HuH-7 (cell line): ENCODE measurements around the gene MUC20.

Experiments used
- DNase-seq: peaks from one replicate; pipeline ENCODE4 v3.0.0; 2011; ENCODE audit warnings: low spot score

The MUC20 gene

DNA sequence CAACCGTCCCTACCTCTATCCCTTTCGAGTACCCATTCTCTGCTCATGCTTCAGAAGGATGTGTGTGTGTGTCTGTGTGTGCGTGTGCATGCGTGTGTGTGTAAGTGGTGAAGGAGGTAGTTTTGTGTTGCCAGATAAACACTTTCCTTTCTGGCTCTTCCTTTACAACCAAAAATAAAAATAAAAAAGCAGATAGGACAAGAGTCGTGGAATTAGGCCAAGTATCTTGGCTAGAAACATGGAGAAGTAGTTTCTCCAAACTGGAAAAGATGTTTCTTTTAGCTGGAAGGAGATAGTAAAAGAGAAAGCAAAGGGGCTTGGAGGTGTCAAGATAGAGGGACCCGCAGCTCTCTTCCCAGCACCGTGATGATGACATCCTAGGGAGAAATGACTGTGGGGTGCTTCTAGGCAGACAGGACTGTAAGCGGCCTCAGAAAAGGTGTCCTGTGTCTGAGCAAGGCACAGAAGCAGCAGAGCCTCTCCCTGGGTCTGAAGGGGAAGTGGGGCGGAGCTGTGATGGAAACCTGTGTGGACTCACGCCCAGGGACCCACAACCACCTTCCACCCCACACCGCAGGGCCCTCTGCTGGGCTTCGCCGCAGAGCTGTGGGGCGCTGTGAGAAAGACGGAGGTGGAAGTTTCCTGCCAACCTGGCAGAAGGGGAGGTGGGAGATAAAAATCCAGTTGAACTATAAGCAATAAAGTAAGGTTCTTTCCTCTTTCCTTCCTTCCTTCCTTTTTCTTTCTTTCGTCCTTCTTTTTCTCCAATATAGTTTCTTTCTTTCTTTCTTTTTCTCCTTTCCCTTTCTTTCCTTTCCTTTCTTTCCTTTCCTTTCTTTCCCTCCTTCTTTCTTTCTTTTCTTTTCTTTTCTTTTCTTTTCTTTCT lies 35.3 kb downstream of the MUC20 start:
- no peak for DNase-seq

GRCh38 chr3:195757438-195757770 lies 36.6 kb downstream of the MUC20 start:
- DNase-seq: no peak

- DNase-seq: no peak
Observed at GRCh38 chr3:195757827-195758226, 37.0 kb downstream of the MUC20 start.

DNA sequence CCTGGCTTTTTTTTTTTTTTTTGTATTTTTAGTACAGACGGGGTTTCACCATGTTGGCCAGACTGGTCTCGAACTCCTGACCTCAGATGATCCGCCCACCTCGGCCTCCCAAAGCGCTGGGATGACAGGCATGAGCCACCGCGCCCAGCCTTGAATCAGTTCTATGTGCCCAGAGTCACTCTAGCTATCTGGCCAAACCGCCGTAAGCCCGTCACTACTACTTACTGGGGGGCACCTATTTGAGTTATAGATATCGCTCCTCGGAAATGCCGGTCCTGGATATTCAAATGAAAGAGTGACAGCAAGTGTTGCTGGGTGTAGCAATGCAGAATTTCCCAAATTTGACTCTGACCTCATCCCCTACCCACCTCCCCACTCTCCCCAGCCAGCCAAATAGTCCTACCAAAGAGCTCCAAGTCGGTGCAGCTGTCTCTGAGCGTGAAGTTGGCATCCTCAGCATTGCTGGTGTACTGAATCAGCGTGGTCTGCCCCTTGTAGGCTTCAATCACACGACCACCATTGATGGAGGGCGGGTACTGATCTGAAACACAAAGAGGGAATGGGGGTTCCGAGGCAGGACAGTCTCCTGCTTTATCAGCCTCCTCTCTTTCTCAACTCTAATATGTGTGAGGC lies 38.1 kb downstream of the MUC20 start:
- DNase-seq: no peak

GRCh38 chr3:195760345-195761122 lies 39.8 kb downstream of the MUC20 start:
- no peak for DNase-seq

DNA sequence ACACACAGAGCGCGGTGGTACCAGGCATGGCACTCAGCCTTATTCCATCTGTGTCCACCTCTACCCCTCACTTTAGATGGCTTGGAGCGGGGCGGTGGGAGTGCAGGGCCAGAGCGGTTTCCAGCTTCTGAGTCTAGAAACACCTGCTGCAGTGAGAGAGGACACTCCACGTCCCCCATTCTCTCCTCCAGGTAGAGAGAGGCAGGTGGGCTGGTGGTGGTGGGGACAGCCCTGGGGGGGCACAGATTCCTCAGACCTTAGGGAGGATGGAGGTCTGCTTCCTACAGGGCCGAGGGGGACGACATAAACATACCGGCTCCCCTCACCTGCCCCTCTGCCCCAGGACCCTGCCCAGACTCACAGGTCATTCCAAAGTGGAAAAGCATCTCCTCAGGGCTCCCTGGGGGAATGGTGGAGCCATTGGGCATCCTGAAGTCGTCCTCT lies 40.4 kb downstream of the MUC20 start:
- no peak for DNase-seq

DNA sequence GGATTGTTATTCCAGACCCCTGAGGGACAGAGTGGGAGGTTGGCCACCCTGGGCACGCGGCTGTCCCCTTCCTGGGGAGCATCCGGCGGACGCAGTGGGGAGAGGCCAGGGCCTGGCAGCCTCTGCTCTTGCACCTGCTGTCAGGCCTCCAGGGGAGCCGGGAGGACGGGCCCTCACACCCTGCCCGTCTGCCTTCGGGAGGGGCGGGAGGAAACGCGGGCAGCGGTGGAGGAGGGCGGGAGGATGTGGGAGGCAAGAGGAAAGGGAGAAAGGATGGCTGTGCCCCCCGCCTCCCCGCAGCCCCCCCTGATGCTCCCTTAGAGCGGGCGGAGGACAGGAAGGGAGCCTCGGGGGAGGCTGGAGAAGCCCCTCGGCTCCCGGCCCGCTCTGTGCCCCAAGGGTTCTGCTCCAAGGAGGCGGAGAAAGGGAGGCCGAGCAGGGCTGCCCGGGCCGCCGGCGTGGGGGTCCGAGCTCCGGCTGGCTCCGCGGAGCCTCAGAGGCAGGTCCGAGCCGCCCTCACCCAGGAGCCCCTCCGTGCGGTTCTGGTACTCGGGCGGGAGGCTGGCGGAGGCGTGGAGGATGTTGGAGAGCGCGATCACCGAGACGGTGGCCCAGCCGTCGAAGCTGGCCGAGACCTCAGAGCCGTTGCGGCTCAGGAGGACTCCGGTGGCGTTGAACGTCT lies 40.9 kb downstream of the MUC20 start:
- no peak for DNase-seq

- no peak for DNase-seq
Observed at GRCh38 chr3:195762249-195762585, 41.4 kb downstream of the MUC20 start.

DNA sequence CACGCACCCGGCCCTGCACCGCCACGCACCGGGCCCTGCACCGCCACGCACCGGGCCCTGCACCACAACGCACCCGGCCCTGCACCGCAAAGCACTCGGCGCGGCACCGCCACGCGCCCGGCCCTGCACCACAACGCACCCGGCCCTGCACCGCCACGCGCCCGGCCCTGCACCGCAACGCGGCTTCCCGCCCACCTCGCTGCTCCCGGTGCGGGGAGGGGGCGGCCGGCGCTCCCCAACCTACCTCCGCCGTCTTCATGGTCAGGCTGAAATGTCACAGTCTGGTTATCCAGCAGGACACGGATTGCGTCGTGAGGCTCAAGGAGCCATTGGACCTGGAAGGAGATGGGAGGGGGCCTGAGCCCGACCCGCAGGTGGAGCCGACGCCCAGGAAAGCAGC lies 41.8 kb downstream of the MUC20 start:
- no peak for DNase-seq

GRCh38 chr3:195763076-195763830 lies 42.5 kb downstream of the MUC20 start:
- no peak for DNase-seq

- DNase-seq: no peak
Observed at GRCh38 chr3:195763843-195764825, 43.4 kb downstream of the MUC20 start.

DNA sequence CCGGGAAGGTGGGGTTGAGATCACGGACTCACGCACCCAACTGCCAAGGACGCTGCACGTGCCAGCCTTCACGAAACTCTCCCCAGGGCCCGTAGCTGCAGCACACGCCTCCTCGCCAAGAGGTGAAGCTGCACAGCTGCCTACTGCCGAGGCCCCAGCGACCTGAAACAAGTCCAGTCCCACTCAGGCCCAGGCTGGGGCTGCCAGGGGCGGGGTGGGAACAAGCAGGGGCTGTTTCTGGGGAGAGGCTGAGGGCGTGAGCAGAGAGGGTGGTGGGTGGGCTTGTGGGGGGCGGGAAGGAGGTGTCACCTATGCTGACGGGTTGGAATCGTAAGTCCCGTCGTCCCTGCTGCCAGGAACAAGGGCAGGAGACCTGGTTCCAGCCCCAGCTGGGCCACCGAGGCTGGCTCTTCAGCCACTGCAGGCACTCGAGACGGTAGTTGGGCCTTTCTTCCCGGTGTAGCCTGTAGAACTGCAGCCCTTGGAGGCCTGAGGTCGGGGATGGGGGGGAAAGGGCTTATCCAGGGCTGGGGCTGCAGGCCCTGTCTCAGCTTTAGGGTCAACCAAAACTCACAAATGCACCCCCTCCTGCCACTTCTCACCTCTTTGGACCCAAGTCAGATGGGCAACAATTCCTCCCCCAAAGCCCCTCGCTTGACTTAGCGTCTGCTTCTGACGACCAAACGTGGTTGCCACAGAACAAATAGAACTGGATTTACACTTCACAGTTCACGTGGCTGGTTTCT lies 44.4 kb downstream of the MUC20 start:
- no peak for DNase-seq

DNA sequence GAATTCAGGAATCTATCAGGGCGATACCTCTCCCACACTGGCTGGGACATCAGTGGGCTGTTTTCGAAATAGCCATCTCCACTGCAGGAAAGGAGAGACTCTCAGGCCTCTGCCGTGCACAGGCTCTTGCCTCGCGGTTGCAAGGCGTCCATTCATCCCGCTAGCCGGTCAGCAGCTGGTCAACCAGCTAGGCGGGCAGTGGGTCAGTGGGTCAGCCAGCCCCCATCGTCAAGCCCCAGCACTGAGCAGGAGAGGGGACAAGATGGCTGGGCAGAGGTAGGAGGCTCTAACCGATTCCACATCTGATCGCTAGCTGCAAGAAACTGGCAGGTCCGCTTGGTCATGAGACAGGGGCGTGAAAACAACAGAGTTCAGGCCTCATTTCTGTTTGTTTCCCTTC lies 45.9 kb downstream of the MUC20 start:
- DNase-seq: no peak

DNA sequence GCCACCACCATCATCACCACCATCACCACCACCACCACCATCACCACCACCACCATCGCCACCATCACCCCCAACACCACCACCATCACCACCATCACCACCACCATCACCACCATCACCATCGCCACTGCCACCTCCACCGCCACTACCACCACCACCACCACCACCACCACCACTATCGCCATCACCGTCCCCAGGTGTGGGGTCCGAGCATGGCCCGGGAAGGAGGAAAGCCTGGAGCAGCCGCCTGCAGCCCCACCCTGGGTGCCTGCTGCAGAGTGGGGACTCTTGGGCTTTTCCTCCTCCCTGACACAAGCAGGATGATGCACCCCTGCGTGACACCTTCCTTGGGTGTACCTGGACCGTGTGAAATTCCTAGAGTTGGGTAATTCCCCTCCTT lies 47.0 kb downstream of the MUC20 start:
- no peak for DNase-seq

- DNase-seq: no peak
Observed at GRCh38 chr3:195768414-195768813, 47.6 kb downstream of the MUC20 start.

GRCh38 chr3:195768831-195769303 lies 48.1 kb downstream of the MUC20 start:
- no peak for DNase-seq

GRCh38 chr3:195769551-195769950 lies 48.8 kb downstream of the MUC20 start:
- DNase-seq: no peak

GRCh38 chr3:195770081-195770840 lies 49.5 kb downstream of the MUC20 start:
- no peak for DNase-seq
